Astrocyte (in vitro differentiated cells and primary cell): ENCODE results near the gene OLA1.

Experiments used
- CTCF ChIP-seq: IDR thresholded peaks from 2 replicates; pipeline ENCODE4 v1.5.1; 2011; ENCODE audit warnings: low read depth, mild to moderate bottlenecking, inconsistent platforms, low read length, moderate library complexity; ENCODE audit not compliant: insufficient read depth
- EZH2 ChIP-seq: IDR thresholded peaks from 2 replicates; pipeline ENCODE4 v1.6.1; 2012; ENCODE audit warnings: mild to moderate bottlenecking, low read length, inconsistent platforms; ENCODE audit not compliant: insufficient read depth

GRCh38 chr2:174036825-174037224, 211.5 kb downstream of the OLA1 start:
- TF ChIP-seq CTCF (no peak), EZH2 (no peak)
